GM21515 (cell line): ENCODE measurements around the gene ORC3.
"Not testable (repeated sequence)": the region's sequence is repeated elsewhere in the genome, so short reads cannot be mapped to it uniquely, and the experiment has no call there.

Source experiments
- ATAC-seq: cut with Tn5 transposase; IDR thresholded peaks from one replicate; pipeline ENCODE4 v1.9.1; 2021; ENCODE audit not compliant: unreplicated experiment

ORC3 gene

GRCh38 chr6:87658516-87658915, 68.6 kb downstream of the ORC3 start:
- ATAC-seq = no peak

DNA sequence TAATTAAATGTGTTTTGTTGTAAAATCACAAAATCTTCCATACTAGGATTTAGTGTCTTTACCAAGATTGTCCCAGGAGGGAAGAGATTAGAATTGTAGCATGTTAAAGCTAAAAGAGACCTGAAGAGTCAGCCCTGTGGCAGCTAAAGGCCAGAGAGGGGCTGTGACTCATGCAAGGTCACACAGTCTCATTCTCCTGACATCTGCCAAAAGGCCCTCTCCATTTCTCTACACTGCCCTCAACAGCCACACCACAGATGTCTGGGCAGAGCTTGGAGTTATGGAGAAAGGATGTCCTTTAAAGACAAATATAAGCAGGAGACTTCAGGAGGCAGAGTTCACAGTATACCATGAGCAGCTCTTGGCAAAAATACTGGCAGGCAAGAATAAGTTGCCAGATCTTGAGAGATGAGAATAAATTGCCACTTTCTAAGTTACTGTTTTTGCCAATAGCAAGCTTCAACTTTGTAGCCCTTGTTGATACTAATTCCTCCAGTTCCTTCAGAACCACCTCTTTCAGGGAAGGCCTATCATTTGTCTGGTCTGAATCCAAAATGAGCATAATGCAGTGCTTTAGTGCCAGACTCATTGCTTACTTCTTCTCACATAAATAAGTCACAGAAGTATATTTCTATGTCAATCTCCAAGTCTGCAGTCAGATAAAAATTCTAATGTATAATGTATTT, 70.4 kb downstream of the ORC3 start:
- no peak for ATAC-seq

DNA sequence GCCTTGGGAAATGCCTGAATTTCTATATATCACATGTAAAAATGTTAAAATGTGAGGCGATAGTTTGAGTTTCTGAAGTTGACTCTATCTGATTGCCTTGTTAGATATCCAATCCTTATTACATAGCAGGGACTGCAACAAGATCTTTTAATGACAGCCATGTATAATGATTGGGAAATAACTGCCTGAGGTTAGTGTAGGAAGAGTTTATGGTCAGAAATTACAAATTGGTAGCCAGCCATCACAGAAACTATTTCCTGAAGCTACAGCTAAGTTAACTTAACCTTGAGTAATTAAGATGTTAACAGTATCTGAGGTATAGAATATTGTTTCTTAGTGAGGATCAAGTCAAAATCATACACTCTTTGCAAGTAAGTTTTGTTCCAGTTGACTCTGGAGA, 71.1 kb downstream of the ORC3 start:
- ATAC-seq = no peak

DNA sequence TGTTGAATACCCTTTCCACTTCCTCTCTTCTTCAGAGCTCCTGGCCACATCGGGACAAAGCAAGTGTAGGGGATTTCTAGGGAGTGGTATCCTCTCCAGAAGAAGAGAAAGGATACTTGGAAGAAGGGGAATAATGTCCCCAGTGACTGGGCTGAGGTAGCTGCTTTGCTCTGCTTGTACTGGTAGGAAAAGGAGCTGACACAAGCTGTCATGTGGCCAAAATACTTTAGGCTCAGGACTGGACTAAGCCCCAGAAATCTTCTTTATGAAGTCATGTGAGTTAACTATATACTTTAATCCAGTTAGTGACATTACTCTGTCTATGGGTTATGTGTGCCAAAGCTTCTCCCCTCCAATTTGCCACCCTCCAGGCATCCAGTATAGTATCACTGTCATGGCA, 71.6 kb downstream of the ORC3 start:
- no peak for ATAC-seq

DNA sequence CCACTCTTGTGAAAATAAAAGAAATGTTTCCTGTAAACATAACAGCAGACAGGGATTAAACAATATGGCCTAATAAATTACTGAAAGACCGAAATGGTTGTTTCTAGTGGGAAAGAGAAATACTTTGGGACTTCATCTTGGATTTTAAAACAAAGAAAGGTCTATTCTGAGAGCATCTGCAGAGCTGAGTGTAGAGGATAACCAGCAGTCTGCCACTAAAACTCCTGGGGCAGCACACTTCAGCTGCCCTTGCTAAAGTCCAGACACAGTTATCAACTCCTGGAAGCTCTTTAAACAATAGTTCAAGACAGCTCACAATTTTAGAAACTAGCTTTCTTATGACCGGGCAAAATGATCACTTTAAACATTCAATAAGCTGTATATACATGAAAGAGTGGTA, 73.5 kb downstream of the ORC3 start:
- ATAC-seq = no peak

DNA sequence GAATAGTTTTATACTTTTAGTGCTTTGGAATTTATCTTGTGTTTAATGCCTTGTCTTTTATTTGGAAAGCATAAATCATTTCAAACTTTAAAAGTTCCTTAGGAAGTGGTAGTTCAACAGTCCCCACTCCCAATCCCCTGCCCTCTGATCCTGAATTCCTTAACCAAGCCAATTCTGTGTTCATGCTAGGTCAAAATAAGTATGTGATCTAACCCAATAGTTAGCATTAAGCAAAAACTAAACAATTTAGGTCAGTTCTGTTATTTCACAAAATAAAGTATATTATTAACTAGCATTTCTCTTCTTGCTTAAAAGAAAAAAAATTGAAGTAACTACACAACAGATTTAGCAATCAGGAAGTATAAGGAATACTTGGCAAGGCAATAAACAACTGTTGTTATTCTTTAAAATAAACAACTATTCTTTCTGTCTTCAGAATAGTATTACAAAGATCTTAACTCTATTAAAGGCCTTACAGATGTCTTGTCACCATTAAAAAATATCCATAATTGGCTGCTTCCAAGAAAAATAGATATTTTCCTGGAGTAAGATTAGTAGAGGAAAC, 75.1 kb downstream of the ORC3 start:
- ATAC-seq = no peak

GRCh38 chr6:87667032-87667431, 77.1 kb downstream of the ORC3 start:
- no peak for ATAC-seq

DNA sequence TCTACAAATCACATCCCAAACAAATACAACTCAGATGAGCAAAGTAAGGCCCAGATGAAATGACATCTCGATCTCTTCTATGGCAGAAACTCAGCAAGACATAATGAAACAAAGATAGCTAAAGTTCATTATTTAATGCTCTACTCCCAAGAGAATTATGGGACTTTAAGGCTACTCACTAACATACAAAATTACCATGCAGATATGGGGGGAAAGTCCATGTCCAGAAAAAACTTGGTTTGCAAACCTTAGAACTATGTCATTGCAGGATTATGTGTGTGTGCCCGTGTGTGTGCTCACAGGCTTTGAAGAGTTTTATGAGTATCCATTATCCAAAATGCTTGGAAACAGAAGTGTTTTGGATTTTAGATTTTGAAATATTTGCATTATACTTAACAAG, 78.1 kb downstream of the ORC3 start:
- no peak for ATAC-seq

DNA sequence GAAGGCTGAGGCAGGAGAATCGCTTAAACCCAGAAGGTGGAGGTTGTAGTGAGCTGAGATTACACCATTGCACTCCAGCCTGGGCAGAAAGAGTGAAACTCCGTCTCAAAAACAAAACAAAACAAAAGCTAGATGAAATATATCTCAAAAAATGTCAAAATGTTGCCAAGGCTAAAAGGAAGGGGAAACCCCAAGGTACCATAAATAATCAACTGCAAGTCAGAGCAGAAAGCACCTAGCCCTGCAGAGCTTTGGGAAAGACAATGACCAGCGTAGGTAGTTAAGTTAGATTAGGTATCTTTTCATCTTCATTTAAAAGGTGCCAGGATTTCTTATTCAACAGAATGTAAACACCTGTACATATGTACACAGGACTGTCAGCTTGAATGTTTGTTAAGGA, 79.1 kb downstream of the ORC3 start:
- ATAC-seq = no peak

DNA sequence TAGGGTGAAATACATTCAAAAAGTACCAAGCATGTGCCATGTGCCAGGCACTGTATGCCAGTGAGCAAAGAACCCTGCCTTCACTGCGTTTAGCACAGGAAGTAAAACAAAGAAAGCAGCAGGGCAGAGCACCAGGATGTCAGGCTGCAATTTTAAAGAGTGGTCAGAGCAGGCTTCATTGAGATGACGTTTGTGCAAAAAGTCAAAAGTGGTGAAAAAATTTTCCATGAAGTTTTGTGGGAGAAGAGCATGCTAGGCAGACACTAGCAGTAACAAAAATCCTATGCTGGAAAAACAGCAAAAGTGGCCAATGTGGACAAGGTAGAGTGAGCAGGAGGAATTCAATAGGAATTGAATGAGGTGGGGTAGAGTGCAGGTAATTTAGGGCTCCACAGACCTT, 80.8 kb downstream of the ORC3 start:
- ATAC-seq = no peak

GRCh38 chr6:87671555-87672029, 81.7 kb downstream of the ORC3 start:
- ATAC-seq = no peak

- no peak for ATAC-seq
Observed at GRCh38 chr6:87672641-87673040, 82.7 kb downstream of the ORC3 start.

DNA sequence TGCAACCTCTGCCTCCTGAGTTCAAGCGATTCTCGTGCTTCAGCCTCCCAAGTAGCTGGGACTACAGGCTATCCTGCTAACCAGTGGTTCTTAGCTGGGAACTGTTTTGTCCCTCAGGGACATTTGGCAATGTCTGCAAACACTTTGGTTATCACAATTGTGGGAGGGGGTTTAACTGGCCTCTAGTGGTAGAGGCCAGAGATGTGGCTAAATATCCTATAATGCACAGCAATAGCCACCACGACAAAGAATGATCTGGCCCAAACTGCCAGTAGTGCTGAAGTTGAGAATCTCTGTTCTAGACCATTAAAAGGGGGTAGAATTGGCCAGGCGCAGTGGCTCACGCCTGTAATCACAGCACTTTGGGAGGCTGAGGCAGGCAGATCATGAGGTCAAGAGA, 83.3 kb downstream of the ORC3 start:
- no peak for ATAC-seq

GRCh38 chr6:87674290-87674689, 84.4 kb downstream of the ORC3 start:
- no peak for ATAC-seq

- ATAC-seq = no peak
Observed at GRCh38 chr6:87675004-87675681, 85.2 kb downstream of the ORC3 start.

- no peak for ATAC-seq
Observed at GRCh38 chr6:87682310-87682709, 92.4 kb downstream of the ORC3 start.

GRCh38 chr6:87683890-87684289, 94.0 kb downstream of the ORC3 start:
- no peak for ATAC-seq

- ATAC-seq = no peak
Observed at GRCh38 chr6:87684895-87685654, 95.1 kb downstream of the ORC3 start.

DNA sequence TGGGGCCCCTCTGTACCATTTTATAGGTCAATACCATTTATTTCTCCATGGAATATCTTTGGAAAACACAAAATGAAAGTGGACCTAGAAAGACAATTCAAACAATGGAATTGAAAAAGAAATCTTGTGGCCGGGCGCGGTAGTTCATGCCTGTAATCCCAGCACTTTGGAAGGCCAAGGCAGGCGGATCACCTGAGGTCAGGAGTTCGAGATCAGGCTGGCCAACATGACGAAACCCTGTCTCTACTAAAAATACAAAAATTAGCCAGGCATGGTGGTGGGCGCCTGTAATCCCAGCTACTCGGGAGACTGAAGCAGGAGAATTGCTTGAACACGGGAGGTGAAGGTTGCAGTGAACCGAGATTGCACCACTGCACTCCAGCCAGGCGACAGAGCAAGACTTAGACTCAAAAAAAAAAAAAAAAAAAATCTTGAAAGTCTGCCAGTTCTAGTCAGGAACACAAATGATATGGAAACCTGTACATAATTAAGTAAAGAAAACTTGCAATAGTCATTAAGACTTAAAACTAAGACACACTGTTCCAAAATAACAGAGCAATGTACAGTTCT, 96.8 kb downstream of the ORC3 start:
- not testable (repeated sequence) for ATAC-seq

GRCh38 chr6:87687296-87687695, 97.4 kb downstream of the ORC3 start:
- ATAC-seq = no peak

- ATAC-seq = not testable (repeated sequence)
Observed at GRCh38 chr6:87687893-87688292, 98.0 kb downstream of the ORC3 start.
